WERI-Rb-1 (cell line): ENCODE results near the gene SAMD9L.

ENCODE experiments used
- DNase-seq: peaks from one replicate; pipeline ENCODE4 v3.0.0-alpha.2; 2020
- H3K27ac ChIP-seq: fragments of 250-450 bp; sonication (Bioruptor Pico); 2 replicates; pipeline ENCODE4 v1.5.1; 2020; ENCODE audit warnings: mild to moderate bottlenecking, moderate library complexity
- H3K27me3 ChIP-seq: fragments of 250-450 bp; sonication (Bioruptor Pico); 2 replicates; pipeline ENCODE4 v1.5.1; 2021; ENCODE audit warnings: mild to moderate bottlenecking, low read depth, moderate library complexity; ENCODE audit not compliant: insufficient read depth, severe bottlenecking
- H3K36me3 ChIP-seq: fragments of 250-450 bp; sonication (Bioruptor Pico); 2 replicates; pipeline ENCODE4 v1.5.1; 2020; ENCODE audit warnings: mild to moderate bottlenecking, moderate library complexity
- H3K4me3 ChIP-seq: 2 replicates; pipeline ENCODE4 v1.5.1; 2011; ENCODE audit warnings: low read depth, mild to moderate bottlenecking, control low read depth, low read length
- H3K9me3 ChIP-seq: fragments of 250-450 bp; sonication (Bioruptor Pico); 2 replicates; pipeline ENCODE4 v1.5.1; 2021; ENCODE audit warnings: mild to moderate bottlenecking, moderate library complexity; ENCODE audit not compliant: severe bottlenecking
- CTCF ChIP-seq: IDR thresholded peaks from 2 replicates; pipeline ENCODE4 v1.5.1; 2011; ENCODE audit warnings: low read depth, mild to moderate bottlenecking, control low read depth, inconsistent platforms, low read length

SAMD9L gene

GRCh38 chr7:93179173-93179572 lies 31.0 kb upstream of the SAMD9L start:
- H3K27ac ChIP-seq: no peak overlapping the region
- DNase-seq: no peak
- no peaks in the 10 kb centered on the region for H3K9me3 ChIP-seq
- H3K36me3 ChIP-seq: no peaks in the 10 kb centered on the region
- H3K27me3 ChIP-seq: no peaks in the 10 kb centered on the region
- no peak overlapping the region for H3K4me3 ChIP-seq
- no peak for TF ChIP-seq CTCF

GRCh38 chr7:93178213-93178612 lies 30.0 kb upstream of the SAMD9L start:
- Histone ChIP-seq H3K27me3 (no peaks in the 10 kb centered on the region), H3K36me3 (no peaks in the 10 kb centered on the region), H3K27ac (no peak overlapping the region), H3K9me3 (no peaks in the 10 kb centered on the region), H3K4me3 (no peak overlapping the region)
- no peak for TF ChIP-seq CTCF
- DNase-seq: no peak

- Histone ChIP-seq H3K36me3 (no peaks in the 10 kb centered on the region), H3K27ac (no peak overlapping the region), H3K4me3 (no peak overlapping the region), H3K27me3 (no peaks in the 10 kb centered on the region), H3K9me3 (peaks cover 2% of the 10 kb centered on the region)
- DNase-seq: no peak
- TF ChIP-seq CTCF: no peak
Measured at GRCh38 chr7:93176992-93177580, 28.9 kb upstream of the SAMD9L start.

GRCh38 chr7:93175219-93175618 lies 27.0 kb upstream of the SAMD9L start:
- TF ChIP-seq CTCF: no peak
- DNase-seq: no peak
- Histone ChIP-seq H3K27ac (no peak overlapping the region), H3K4me3 (no peak overlapping the region), H3K9me3 (peaks cover 11% of the 10 kb centered on the region), H3K27me3 (no peaks in the 10 kb centered on the region), H3K36me3 (no peaks in the 10 kb centered on the region)

- H3K4me3 ChIP-seq: no peak overlapping the region
- H3K27me3 ChIP-seq: no peaks in the 10 kb centered on the region
- no peaks in the 10 kb centered on the region for H3K36me3 ChIP-seq
- no peak for TF ChIP-seq CTCF
- DNase-seq: no peak
- H3K27ac ChIP-seq: no peak overlapping the region
- H3K9me3 ChIP-seq: peaks cover 11% of the 10 kb centered on the region
Measured at GRCh38 chr7:93172683-93173082, 24.5 kb upstream of the SAMD9L start.

- H3K4me3 ChIP-seq: no peak overlapping the region
- TF ChIP-seq CTCF: no peak
- no peak overlapping the region for H3K27ac ChIP-seq
- no peak for DNase-seq
- no peaks in the 10 kb centered on the region for H3K36me3 ChIP-seq
- H3K9me3 ChIP-seq: peaks cover 11% of the 10 kb centered on the region
- H3K27me3 ChIP-seq: no peaks in the 10 kb centered on the region
Measured at GRCh38 chr7:93171606-93172226, 23.5 kb upstream of the SAMD9L start.
